SK-N-MC (cell line): ENCODE results near the gene TIPRL.

Source experiments
- EZH2 ChIP-seq: fragments of 200-600 bp; sonication (generic); IDR thresholded peaks from one replicate; pipeline ENCODE4 v1.6.1; 2017; ENCODE audit warnings: antibody characterized with exemption
- FOXP2 ChIP-seq: optimal IDR thresholded peaks from 2 replicates; pipeline ENCODE3; 2011; ENCODE audit warnings: mild to moderate bottlenecking, moderate library complexity; ENCODE audit not compliant: insufficient read depth; ENCODE audit errors: extremely low read length, control extremely low read depth

DNA sequence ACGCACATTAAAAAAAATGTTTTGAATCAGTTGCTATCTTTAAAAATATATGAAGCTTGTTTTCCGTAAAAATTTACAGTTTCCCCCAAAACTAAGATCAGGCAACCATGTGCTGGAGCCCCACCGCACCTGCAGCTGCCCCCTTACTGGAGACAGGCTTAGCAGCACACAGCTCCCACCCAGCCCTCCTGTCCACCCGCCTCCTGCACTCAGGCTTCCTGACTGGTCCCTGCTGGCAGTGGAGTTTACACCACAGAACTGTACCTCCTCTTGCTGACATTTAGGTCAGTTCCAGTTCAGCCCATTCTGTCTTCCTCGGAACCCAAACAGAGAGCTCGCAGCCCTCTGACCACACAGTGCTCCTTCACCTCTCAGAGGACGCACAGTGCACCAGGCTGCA lies 44.1 kb upstream of the TIPRL start:
- TF ChIP-seq EZH2 (no peak), FOXP2 (no peak)
